Activated CD4-positive, alpha-beta T cell treated with anti-CD3 and anti-CD28 coated beads, Interleukin-2, Interleukin-6, amounts not matched to agents 100 ng/mL and 50 ng/mL, durations not matched to agents 16 hours and 8 hours (primary cell): ENCODE results near the gene GLCCI1.

Source experiments
- DNase-seq: peaks from one replicate; pipeline ENCODE4 v3.0.0-alpha.2; 2020

Gene GLCCI1

GRCh38 chr7:7964691-7965090 is 3.9 kb upstream of the GLCCI1 start:
- no peak for DNase-seq

GRCh38 chr7:7965301-7965700 is 3.3 kb upstream of the GLCCI1 start:
- DNase-seq, result no peak

GRCh38 chr7:7966141-7966734 is 2.4 kb upstream of the GLCCI1 start:
- DNase-seq, result no peak

- no peak for DNase-seq
Observed at GRCh38 chr7:7967886-7968543, 581 bp upstream of the GLCCI1 start.

GRCh38 chr7:7969306-7970236 is 975 bp downstream of the GLCCI1 start:
- DNase-seq, result peak; percentile 42

GRCh38 chr7:7970237-7970530 is 1.6 kb downstream of the GLCCI1 start:
- no peak for DNase-seq

- DNase-seq, result peak; percentile 28
Observed at GRCh38 chr7:7970531-7971307, 2.1 kb downstream of the GLCCI1 start.

GRCh38 chr7:7971308-7972040 is 2.9 kb downstream of the GLCCI1 start:
- no peak for DNase-seq

GRCh38 chr7:7972128-7972527 is 3.5 kb downstream of the GLCCI1 start:
- peak; percentile 10 for DNase-seq

- peak; percentile 17 for DNase-seq
Observed at GRCh38 chr7:7972922-7973594, 4.5 kb downstream of the GLCCI1 start.

- no peak for DNase-seq
Observed at GRCh38 chr7:7976677-7977076, 8.1 kb downstream of the GLCCI1 start.

- no peak for DNase-seq
Observed at GRCh38 chr7:7977774-7978173, 9.2 kb downstream of the GLCCI1 start.

- DNase-seq, result no peak
Observed at GRCh38 chr7:7978860-7979259, 10.3 kb downstream of the GLCCI1 start.

GRCh38 chr7:7979558-7979957 is 11.0 kb downstream of the GLCCI1 start:
- DNase-seq, result no peak

GRCh38 chr7:7980134-7980533 is 11.5 kb downstream of the GLCCI1 start:
- DNase-seq, result no peak

GRCh38 chr7:7982904-7983303 is 14.3 kb downstream of the GLCCI1 start:
- no peak for DNase-seq

- DNase-seq, result no peak
Observed at GRCh38 chr7:7984424-7984823, 15.8 kb downstream of the GLCCI1 start.

GRCh38 chr7:7988706-7989105 is 20.1 kb downstream of the GLCCI1 start:
- no peak for DNase-seq

GRCh38 chr7:7989133-7989532 is 20.5 kb downstream of the GLCCI1 start:
- DNase-seq, result no peak

GRCh38 chr7:7989616-7990440 is 21.2 kb downstream of the GLCCI1 start:
- DNase-seq, result no peak

- no peak for DNase-seq
Observed at GRCh38 chr7:7990441-7990761, 21.8 kb downstream of the GLCCI1 start.
